BLaER1 treated with 17β-estradiol and CSF1 and Interleukin-3, amounts not matched to agents 10 nM and 100 nM (cell line): ENCODE data around the gene TOP3B.
A peak's percentile ranks its signal among the peaks of the same experiment; 100 is the strongest.
"Not testable (repeated sequence)": the region's sequence is repeated elsewhere in the genome, so short reads cannot be mapped to it uniquely, and the experiment has no call there.

Experiments used
- H3K27ac ChIP-seq, 11 experiments: shearing (Covaris generic); formaldehyde crosslinking; 2 replicates each; pipeline ENCODE4 v1.8.1; 2022
- H3K27me3 ChIP-seq, 11 experiments: shearing (Covaris generic); formaldehyde crosslinking; 2 replicates each; pipeline ENCODE4 v1.8.1; 2022
- H3K36me3 ChIP-seq, 11 experiments: shearing (Covaris generic); formaldehyde crosslinking; 2 replicates each; pipeline ENCODE4 v1.8.1; 2022
- H3K4me1 ChIP-seq, 10 experiments: shearing (Covaris generic); formaldehyde crosslinking; 2 replicates each; pipeline ENCODE4 v1.8.1; 2022
- H3K4me2 ChIP-seq, 11 experiments: shearing (Covaris generic); formaldehyde crosslinking; 2 replicates each; pipeline ENCODE4 v1.8.1; 2022
- H3K4me3 ChIP-seq, 10 experiments: shearing (Covaris generic); formaldehyde crosslinking; 2 replicates each; pipeline ENCODE4 v1.8.1; 2022
- H3K9ac ChIP-seq, 11 experiments: shearing (Covaris generic); formaldehyde crosslinking; 2 replicates each; pipeline ENCODE4 v1.8.1; 2022
- H3K9me3 ChIP-seq, 11 experiments: shearing (Covaris generic); formaldehyde crosslinking; replicated peaks in 1 of 11; 2 replicates each; pipeline ENCODE4 v1.8.1; 2022
- H4K20me1 ChIP-seq, 11 experiments: shearing (Covaris generic); formaldehyde crosslinking; 2 replicates each; pipeline ENCODE4 v1.8.1; 2022
- Cebpa-rat ChIP-seq, 11 experiments: shearing (Covaris generic); IDR thresholded peaks; 2 replicates each; pipeline ENCODE4 v1.8.1; 2022

Gene TOP3B

GRCh38 chr22:21918466-21919185, 64.0 kb downstream of the TOP3B start:
- Histone ChIP-seq H3K9ac (no peak overlapping the region), H3K36me3 (peaks cover 7 to 39% (median 27%) of the 10 kb centered on the region in 11 experiments; a peak in 17 of 22 replicates), H4K20me1 (peaks cover 0 to 64% (median 8%) of the 10 kb centered on the region in 11 experiments; a peak in 14 of 22 replicates), H3K9me3 (no peaks in the 10 kb centered on the region), H3K4me3 (no peak overlapping the region), H3K27me3 (no peaks in the 10 kb centered on the region), H3K4me1 (peaks cover 0 to 57% (median 29%) of the 10 kb centered on the region in 10 experiments; a peak in 16 of 20 replicates), H3K4me2 (peak overlapping the region in 7 of 11 experiments; percentile 41 to 64 (median 48); a peak in 14 of 22 replicates), H3K27ac (no peak overlapping the region)
- TF ChIP-seq Cebpa-rat (IDR thresholded peaks at IDR 0.05), result no peak

DNA sequence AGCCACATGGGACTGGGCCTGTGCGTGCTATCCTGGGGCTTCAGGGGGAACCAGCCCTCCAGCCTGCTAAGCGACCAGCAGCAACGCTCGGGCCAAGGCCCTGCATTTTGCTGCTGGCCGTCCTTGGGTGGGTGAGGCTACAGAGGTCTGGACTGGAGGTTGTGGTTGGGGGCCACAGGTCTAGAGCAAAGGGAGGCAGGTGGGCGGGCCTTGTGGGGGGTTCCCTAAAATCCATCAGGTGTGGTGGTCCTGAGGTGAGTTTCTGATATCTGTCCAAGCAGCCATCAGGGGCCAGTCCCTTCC, 64.7 kb downstream of the TOP3B start:
- no peak overlapping the region for H3K27ac ChIP-seq
- no peak for TF ChIP-seq Cebpa-rat (IDR thresholded peaks at IDR 0.05)
- no peaks in the 10 kb centered on the region for H3K27me3 ChIP-seq
- H3K9me3 ChIP-seq, result no peaks in the 10 kb centered on the region
- no peak overlapping the region for H3K9ac ChIP-seq
- peaks cover 0 to 57% (median 29%) of the 10 kb centered on the region in 10 experiments; a peak in 16 of 20 replicates for H3K4me1 ChIP-seq
- no peak overlapping the region for H3K4me2 ChIP-seq
- H4K20me1 ChIP-seq, result peaks cover 0 to 60% (median 8%) of the 10 kb centered on the region in 11 experiments; a peak in 14 of 22 replicates
- H3K36me3 ChIP-seq, result peaks cover 5 to 32% (median 22%) of the 10 kb centered on the region in 11 experiments; a peak in 17 of 22 replicates
- H3K4me3 ChIP-seq, result no peak overlapping the region

GRCh38 chr22:21917181-21917958, 65.2 kb downstream of the TOP3B start:
- no peak for TF ChIP-seq Cebpa-rat (IDR thresholded peaks at IDR 0.05)
- Histone ChIP-seq H3K9me3 (no peaks in the 10 kb centered on the region), H3K27me3 (no peaks in the 10 kb centered on the region), H3K36me3 (peaks cover 1 to 27% (median 17%) of the 10 kb centered on the region in 11 experiments; a peak in 14 of 22 replicates), H3K4me1 (peaks cover 0 to 57% (median 29%) of the 10 kb centered on the region in 10 experiments; a peak in 16 of 20 replicates), H3K4me2 (no peak overlapping the region), H3K27ac (no peak overlapping the region), H3K9ac (no peak overlapping the region), H4K20me1 (peaks cover 0 to 55% (median 8%) of the 10 kb centered on the region in 11 experiments; a peak in 14 of 22 replicates), H3K4me3 (no peak overlapping the region)

DNA sequence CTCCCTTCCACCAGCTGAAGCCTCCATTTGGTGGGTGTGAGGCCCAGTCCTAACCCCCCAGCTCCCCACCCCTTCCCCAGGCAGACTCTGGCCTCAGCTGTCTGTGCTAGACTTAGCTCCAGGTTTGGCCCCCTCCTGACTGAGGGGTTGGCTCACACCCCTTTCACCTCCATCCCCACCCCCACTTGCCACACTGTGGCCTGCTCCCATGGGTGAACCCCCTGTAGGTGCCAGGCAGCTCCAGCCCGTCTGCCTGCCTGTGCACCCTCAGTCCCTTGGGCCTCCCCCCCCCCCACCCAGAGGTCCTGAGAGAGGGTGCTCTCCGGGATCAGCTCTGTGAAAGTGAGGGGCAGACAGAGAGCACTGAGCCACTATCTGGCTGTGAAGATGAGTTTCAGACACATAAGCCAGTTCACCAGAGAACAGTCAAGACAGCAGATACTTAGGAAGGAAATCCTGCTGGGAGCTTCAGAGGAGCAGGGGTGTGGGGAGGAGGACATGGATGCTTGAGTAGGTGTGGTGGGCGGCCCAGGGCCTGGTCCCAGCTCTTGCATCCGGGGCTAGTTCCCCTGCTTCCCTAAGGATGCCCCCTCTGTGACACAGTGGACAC, 66.2 kb downstream of the TOP3B start:
- TF ChIP-seq Cebpa-rat (IDR thresholded peaks at IDR 0.05), result no peak
- Histone ChIP-seq H3K4me3 (no peak overlapping the region), H3K27me3 (no peaks in the 10 kb centered on the region), H3K4me1 (peaks cover 0 to 57% (median 29%) of the 10 kb centered on the region in 10 experiments; a peak in 16 of 20 replicates), H3K9ac (no peak overlapping the region), H3K36me3 (peaks cover 0 to 19% (median 13%) of the 10 kb centered on the region in 11 experiments; a peak in 11 of 22 replicates), H3K4me2 (peak overlapping the region in 1 of 11 experiments; percentile 12; a peak in 2 of 22 replicates), H3K27ac (no peak overlapping the region), H3K9me3 (no peaks in the 10 kb centered on the region), H4K20me1 (peaks cover 0 to 45% (median 8%) of the 10 kb centered on the region in 11 experiments; a peak in 14 of 22 replicates)

- TF ChIP-seq Cebpa-rat (IDR thresholded peaks at IDR 0.05), result no peak
- H3K9ac ChIP-seq, result no peak overlapping the region
- peaks cover 0 to 12% (median 8%) of the 10 kb centered on the region in 11 experiments; a peak in 10 of 22 replicates for H3K36me3 ChIP-seq
- H3K9me3 ChIP-seq, result no peaks in the 10 kb centered on the region
- no peak overlapping the region for H3K27ac ChIP-seq
- peak overlapping the region in 5 of 11 experiments; percentile 4 to 30 (median 16); a peak in 7 of 22 replicates for H3K4me2 ChIP-seq
- peaks cover 0 to 54% (median 29%) of the 10 kb centered on the region in 10 experiments; a peak in 16 of 20 replicates for H3K4me1 ChIP-seq
- H3K27me3 ChIP-seq, result no peaks in the 10 kb centered on the region
- H3K4me3 ChIP-seq, result no peak overlapping the region
- peaks cover 0 to 39% (median 8%) of the 10 kb centered on the region in 11 experiments; a peak in 14 of 22 replicates for H4K20me1 ChIP-seq
Measured at GRCh38 chr22:21915624-21916308, 66.8 kb downstream of the TOP3B start.

GRCh38 chr22:21914033-21914642, 68.4 kb downstream of the TOP3B start:
- H4K20me1 ChIP-seq, result peaks cover 0 to 23% (median under 1%) of the 10 kb centered on the region in 11 experiments; a peak in 9 of 22 replicates
- not testable (repeated sequence) for H3K27me3 ChIP-seq

DNA sequence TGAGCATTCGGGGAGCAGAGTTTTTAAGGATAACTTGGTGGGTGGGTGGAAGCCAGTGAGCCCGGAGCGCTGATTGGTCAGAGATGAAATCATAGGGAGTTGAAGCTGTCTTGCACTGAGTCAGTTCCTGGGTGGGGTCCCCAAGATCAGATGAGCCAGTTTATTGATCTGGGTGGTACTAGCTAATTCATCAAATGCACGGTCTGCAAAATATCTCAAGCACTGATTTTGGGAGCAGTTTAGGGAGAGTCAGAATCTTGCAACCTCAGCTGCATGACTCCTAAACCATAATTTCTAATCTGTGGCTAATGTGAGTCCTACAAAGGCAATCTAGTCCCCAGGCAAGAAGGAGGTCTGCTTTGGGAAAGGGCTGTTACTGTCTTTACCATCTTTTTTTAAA, 72.2 kb downstream of the TOP3B start:
- H3K27me3 ChIP-seq, H3K36me3 ChIP-seq, H3K4me3 ChIP-seq, H3K9ac ChIP-seq, H3K4me2 ChIP-seq, H3K4me1 ChIP-seq, H3K27ac ChIP-seq, H4K20me1 ChIP-seq, H3K9me3 ChIP-seq: not testable (repeated sequence)

More at GRCh38 chr22:21914033-21914642, 68.4 kb downstream of the TOP3B start:
- H3K36me3 ChIP-seq, H3K9ac ChIP-seq, H3K9me3 ChIP-seq, H3K4me3 ChIP-seq, H3K4me2 ChIP-seq, H3K27ac ChIP-seq: not testable (repeated sequence)
- peaks cover 0 to 38% (median 15%) of the 10 kb centered on the region in 10 experiments; a peak in 13 of 20 replicates for H3K4me1 ChIP-seq

DNA sequence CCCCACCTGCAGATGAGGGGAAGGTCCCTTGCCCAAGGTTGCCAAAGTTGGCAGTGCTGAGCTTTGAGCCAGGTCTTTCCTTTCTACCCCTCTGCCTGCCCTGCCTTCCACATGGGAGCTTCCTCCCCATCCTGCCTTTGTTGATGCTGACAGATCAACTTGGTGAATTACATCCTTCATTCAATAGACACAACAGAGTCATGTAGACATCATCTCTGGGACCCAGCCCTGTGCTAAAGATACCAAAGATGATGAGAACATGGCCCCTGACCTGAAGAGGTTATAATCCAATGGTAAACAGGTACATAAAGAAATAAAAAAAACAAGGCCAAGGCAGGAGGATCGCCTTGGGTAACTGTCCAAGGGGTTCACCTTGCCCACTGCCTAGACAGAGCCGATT, 72.7 kb downstream of the TOP3B start:
- H4K20me1 ChIP-seq, result no peaks in the 10 kb centered on the region
- H3K4me3 ChIP-seq, result no peak overlapping the region
- TF ChIP-seq Cebpa-rat (IDR thresholded peaks at IDR 0.05), result no peak
- no peaks in the 10 kb centered on the region for H3K9me3 ChIP-seq
- H3K27me3 ChIP-seq, result no peaks in the 10 kb centered on the region
- no peak overlapping the region for H3K27ac ChIP-seq
- H3K4me2 ChIP-seq, result no peak overlapping the region
- peaks cover 0 to 4% (median 0%) of the 10 kb centered on the region in 10 experiments; a peak in 1 of 20 replicates for H3K4me1 ChIP-seq
- no peaks in the 10 kb centered on the region for H3K36me3 ChIP-seq
- no peak overlapping the region for H3K9ac ChIP-seq
